8988T (cell line): ENCODE data around the gene CUBN.
A peak's percentile ranks its signal among the peaks of the same experiment; 100 is the strongest.

Source experiments
- DNase-seq: peaks from one replicate; pipeline ENCODE4 v3.0.0; 2011

The CUBN gene

DNA sequence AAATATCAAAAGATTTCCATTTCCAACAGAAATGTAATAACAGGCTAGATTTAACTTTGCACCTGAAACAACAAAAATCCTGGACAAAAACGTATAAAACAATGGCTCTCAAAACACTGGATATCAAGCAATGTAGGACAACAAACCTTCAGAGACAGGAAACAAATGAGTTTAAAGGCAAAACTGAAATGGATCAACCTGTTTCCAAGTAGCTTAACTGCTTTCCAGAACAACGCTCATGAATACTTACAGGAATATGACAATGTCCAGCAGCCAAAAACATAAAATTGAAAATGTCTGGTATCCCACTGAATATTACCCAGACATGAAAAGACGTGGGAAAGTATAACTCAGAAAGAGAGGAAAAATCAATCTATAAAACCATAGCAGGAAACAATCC, 62.8 kb downstream of the CUBN start:
- DNase-seq = no peak

DNA sequence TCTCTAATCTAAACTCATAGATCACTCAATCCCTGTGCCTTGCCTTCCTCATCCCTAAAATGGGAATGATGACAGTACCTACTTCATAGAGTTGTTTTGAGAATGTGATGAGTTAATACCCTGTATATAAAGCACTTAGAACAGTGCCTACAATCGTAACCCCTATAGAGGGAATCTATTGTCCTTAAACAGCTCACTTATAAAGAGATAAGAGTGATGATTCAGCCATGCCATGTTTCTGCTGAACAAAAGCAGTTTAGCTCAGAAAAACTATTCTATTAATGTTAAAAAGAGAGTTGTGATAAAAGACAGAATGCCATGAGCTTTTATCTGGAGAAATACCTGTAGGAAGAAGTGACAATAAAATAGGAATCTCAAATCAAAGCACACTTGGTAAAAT, 63.6 kb downstream of the CUBN start:
- DNase-seq = no peak

DNA sequence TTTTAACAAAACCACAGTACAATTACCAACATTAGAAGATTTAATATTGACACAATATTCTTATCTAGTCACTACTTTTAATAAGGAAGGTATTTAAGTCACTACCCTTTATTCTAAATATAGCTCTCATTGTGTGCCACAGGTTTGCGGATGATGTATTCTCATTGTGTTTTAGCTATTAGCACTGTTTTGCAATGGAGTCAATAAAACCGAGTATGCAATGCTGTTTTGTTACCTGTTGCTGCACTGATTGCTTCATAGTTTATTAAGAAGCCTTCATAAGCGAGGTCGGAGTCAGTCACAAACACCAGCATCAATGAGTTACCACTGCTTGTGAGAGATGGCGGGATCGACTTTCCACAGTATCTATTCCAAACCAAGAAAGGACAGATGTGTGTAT, 64.3 kb downstream of the CUBN start:
- no peak for DNase-seq

GRCh38 chr10:17064435-17064834, 65.2 kb downstream of the CUBN start:
- DNase-seq = no peak

- peak; percentile 13 for DNase-seq
These were observed 66.6 kb downstream of the CUBN start for GRCh38 chr10:17062955-17063484.

DNA sequence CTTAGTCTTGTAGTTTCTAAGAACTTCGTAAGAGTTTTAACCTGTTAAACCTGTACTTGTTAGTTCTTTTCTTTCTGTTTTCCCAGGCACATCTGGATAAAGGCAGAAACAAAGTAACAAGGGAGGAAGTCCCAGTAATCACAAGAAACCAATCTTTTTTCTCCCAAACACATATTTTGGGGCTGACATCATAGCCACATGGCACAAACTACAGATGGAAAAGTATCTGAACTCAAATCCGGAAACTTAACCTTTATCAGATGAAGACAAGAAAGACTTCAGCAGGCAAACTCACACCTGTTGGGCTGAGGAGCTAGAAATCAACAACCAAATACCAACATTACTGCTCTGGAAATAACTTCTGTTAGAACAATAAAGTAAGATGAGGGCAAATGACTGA, 67.1 kb downstream of the CUBN start:
- no peak for DNase-seq

DNA sequence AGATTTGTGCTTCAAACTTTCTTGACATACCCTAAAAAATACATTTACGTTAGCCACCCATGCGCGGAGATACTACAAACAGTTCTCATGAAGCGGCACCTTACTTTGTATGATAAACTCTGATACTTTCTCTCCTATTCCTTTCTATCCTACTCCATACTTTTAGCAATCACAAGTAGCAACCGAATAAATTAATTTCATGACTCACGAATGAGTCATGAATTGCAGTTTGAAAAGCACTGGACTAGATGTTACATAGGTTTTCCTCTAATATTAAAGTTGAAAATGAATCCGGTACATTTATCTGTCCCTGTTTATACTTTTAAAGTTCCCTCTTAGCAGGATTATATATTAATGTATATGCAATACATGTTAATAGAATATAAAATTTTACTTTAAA, 67.6 kb downstream of the CUBN start:
- no peak for DNase-seq

DNA sequence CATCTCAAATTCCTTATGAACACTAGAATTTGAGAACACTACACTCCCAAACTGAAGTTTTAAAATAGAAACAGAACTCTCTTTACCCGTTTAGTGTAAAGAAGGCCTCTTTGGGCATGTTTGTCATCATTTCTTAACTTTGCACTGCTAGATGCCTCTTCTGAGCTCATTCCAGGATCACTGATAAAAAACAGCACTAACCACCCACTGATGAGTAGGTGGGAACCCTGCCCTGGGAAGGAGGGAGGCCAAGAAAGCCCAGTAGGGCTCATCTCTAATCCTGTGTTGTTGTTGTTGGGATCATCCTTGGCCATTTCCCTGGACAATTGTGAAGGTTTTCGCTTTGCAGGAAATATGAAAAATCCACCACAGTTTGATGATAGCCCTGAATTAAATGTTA, 68.2 kb downstream of the CUBN start:
- DNase-seq = no peak

DNA sequence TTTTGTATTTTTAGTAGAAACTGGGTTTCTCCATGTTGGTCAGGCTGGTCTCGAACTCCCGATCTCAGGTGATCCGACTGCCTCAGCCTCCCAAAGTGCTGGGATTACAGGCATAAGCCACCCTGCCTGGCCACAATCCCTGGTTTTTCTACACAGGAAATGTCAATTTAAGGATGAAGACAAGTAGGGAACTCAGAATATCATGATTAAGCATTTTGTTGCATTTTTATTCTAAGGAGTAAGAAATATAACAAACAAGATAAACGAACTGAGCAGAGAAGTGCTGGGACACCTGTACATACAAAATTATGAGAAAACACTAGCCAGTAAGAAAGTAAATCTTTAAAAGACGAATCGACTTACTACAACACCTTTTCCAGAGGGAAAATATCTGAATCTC, 69.3 kb downstream of the CUBN start:
- no peak for DNase-seq

DNA sequence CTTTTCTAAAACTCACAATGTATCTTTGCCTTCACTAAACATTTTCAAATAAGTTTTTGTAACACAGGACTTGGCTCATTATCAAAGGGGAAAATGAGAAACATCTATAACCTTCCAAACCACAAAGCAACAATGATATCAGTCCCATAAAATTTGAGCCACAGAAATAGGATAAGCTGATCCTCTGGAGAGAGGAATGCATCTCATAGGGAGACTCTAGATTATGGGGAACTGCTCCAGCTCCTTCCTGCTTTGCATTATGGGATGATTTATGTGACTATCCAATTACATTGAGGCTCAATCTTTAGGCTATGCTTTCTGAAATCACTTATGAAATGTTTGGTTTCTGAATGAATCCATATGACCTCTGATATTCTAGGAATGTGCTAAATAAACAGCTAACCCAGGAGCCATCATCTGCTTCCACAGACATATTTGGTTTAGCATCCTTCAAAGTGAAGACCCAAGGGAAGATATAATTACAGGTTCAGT, 70.4 kb downstream of the CUBN start:
- DNase-seq = no peak

- DNase-seq = no peak
These were observed 71.5 kb downstream of the CUBN start for GRCh38 chr10:17058093-17058492.

GRCh38 chr10:17056781-17057428, 72.7 kb downstream of the CUBN start:
- no peak for DNase-seq

DNA sequence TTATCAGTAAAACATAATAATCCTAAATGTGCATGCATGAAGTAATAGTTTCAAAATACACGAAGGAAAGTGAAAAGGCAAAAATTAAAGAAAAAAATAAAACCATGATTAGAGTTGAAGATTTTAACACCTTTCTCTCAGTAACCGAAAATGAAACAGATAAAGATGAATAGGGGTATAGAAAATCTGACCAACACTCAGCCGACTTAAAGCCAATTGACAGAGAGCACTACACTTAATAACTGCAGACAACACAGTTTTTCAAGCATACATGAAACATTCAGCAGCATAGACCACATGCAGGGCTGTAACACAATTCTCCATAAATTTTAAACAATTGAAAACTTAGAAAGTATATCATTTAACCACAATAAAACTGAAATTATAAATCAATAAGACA, 76.1 kb downstream of the CUBN start:
- no peak for DNase-seq

- DNase-seq = no peak
These were observed 76.5 kb downstream of the CUBN start for GRCh38 chr10:17053061-17053460.

- no peak for DNase-seq
These were observed 77.8 kb downstream of the CUBN start for GRCh38 chr10:17051851-17052250.

DNA sequence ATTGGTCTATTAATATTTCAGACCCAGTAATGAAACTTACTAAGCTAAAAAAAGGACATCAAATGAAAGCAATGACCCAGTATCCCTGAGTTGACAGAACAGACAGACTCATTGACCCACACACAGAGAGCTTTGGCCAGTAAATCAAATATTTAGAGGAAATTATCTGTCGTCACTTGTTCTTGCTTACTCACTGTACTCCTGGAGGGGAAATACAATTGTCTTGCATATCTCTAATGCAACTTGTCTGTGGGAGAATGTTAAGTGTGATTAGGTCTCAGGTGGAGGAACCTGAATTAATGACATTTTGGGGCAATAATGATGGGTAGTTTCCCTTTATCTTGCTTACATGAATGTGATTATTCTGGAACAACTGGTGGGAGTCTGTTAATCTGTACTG, 80.4 kb downstream of the CUBN start:
- no peak for DNase-seq

DNA sequence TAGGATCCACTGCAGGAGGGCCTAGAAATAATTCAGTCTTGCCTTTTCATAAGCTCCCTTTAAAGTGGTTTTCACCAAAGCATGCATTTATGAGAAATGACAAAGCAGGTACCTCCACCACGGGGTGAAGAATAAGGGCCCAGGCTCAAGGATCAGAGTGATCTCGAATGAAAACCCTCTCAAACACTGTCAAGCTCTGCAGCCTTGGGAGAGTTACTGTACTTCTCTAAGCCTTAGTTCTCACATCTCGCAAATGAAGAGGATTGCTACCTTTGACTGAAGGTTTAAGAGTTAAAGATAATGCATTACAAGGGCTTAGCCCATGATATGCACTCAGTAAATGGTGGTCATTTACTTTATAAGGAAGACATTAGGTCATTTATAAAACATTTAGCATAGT, 81.7 kb downstream of the CUBN start:
- no peak for DNase-seq

DNA sequence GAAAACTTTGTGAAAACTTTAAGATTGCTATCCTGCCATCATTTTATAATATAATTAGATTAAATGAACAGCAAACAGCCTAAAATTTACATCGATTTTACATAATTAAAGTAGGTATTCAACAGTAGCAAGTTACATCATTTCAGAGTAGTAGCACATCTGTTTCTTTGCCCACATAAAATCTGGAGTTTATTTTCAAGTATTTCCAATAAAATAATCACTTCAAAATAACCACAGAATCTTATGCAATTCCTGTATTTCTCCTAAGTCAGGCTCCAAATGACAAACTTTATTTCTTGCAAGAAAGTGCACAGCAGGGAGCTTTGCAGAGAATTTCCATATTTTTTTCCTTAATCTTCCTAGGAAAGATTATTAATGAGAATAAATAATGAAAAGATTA, 82.6 kb downstream of the CUBN start:
- no peak for DNase-seq

DNA sequence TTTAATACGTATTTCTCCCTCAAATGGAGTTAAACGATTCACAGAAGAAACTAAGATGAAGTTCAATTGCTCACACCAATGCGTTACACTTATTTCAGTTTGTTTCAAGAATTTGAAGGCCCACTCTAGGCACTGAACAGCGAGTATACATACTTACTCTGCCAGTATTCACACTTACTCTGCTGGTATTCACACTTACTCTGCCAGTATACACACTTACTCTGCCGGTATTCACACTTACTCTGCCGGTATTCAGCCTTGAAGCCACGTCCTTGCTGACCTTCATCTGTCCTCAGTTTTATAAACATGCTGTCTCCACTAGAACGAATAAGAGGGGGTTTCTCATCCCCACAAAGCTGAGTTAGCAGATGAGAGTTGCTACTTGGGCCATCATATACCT, 86.0 kb downstream of the CUBN start:
- no peak for DNase-seq

GRCh38 chr10:17041626-17042520, 87.7 kb downstream of the CUBN start:
- no peak for DNase-seq

GRCh38 chr10:17038627-17039026, 91.0 kb downstream of the CUBN start:
- DNase-seq = no peak

GRCh38 chr10:17037910-17038309, 91.7 kb downstream of the CUBN start:
- DNase-seq = no peak

DNA sequence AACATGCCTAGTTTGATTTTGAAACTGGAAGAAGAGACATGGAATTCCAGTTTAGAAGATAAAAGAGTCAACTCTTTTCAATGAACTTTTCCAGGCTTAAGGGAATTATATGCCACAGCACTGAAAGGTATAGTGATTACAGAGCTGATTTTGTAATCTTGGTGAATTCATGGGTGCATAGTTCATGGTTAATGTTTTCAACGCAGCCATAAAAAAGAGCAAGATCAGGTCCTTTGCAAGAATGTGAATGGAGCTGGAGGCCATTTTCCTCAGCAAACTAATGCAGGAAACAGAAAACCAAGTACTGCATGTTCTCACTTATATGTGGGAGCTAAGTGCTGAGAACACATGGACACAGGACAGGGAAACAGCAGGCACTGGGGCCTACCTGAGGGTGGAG, 94.2 kb downstream of the CUBN start:
- no peak for DNase-seq
